ENCODE data around the gene LRRC75A.
A peak's percentile ranks its signal among the peaks of the same experiment; 100 is the strongest.
"Not testable (repeated sequence)": the region's sequence is repeated elsewhere in the genome, so short reads cannot be mapped to it uniquely, and the experiment has no call there.

Gene LRRC75A

GRCh38 chr17:16415031-16415924 lies 76.7 kb downstream of the LRRC75A start, which contains the start of gene TRPV2:
TSS of gene TRPV2 (plus strand) at chr17:16415571. CDS start at chr17:16417669, 2,098 bp downstream.
- no peak within 1 kb of the TSS for H3K27ac ChIP-seq
- TF ChIP-seq ZFX (IDR thresholded peaks at IDR 0.05; ENCODE audit: borderline replicate concordance) = no peak
- TF ChIP-seq, protein P1, sequence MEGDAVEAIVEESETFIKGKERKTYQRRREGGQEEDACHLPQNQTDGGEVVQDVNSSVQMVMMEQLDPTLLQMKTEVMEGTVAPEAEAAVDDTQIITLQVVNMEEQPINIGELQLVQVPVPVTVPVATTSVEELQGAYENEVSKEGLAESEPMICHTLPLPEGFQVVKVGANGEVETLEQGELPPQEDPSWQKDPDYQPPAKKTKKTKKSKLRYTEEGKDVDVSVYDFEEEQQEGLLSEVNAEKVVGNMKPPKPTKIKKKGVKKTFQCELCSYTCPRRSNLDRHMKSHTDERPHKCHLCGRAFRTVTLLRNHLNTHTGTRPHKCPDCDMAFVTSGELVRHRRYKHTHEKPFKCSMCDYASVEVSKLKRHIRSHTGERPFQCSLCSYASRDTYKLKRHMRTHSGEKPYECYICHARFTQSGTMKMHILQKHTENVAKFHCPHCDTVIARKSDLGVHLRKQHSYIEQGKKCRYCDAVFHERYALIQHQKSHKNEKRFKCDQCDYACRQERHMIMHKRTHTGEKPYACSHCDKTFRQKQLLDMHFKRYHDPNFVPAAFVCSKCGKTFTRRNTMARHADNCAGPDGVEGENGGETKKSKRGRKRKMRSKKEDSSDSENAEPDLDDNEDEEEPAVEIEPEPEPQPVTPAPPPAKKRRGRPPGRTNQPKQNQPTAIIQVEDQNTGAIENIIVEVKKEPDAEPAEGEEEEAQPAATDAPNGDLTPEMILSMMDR (IDR thresholded peaks at IDR 0.05) = peak; percentile 49

DNA sequence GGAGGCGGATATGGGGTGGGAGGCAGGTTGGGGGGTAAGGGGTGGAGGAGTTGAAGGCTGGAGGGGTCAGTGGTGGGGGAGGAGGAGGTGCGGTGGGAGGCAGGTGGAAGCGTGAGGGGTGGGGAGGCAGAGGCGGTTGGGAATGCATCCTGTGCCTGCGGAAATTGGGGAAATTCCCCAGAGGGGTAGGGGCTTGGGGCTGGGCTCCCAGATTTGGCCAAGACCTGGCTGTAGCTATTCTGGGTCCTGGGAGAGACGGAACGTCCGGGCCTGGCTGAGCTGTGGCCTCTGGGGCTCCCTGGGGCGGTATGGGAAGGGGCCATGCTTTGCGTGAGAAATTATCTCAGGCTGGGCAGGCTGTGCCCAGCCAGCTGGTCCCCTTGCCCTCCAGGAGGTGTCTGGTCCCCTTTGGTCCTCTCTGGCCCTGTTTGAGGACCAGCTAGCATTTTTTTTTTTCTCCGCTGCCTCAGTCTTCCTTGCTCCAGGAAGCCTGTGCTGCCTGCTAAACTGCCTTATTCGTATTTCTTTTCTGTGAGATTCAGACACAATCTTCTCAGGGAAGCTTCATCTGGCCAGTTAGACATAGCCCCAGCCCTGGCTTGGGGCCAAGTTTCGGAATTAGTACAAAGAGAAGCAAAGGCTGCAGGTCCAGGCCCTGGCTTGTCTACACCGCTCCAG lies 83.9 kb downstream of the LRRC75A start:
- H3K27ac ChIP-seq = no peak overlapping the region
- TF ChIP-seq, protein P1 (IDR thresholded peaks at IDR 0.05) = no peak
- no peak for TF ChIP-seq ZFX (IDR thresholded peaks at IDR 0.05; ENCODE audit: borderline replicate concordance)

DNA sequence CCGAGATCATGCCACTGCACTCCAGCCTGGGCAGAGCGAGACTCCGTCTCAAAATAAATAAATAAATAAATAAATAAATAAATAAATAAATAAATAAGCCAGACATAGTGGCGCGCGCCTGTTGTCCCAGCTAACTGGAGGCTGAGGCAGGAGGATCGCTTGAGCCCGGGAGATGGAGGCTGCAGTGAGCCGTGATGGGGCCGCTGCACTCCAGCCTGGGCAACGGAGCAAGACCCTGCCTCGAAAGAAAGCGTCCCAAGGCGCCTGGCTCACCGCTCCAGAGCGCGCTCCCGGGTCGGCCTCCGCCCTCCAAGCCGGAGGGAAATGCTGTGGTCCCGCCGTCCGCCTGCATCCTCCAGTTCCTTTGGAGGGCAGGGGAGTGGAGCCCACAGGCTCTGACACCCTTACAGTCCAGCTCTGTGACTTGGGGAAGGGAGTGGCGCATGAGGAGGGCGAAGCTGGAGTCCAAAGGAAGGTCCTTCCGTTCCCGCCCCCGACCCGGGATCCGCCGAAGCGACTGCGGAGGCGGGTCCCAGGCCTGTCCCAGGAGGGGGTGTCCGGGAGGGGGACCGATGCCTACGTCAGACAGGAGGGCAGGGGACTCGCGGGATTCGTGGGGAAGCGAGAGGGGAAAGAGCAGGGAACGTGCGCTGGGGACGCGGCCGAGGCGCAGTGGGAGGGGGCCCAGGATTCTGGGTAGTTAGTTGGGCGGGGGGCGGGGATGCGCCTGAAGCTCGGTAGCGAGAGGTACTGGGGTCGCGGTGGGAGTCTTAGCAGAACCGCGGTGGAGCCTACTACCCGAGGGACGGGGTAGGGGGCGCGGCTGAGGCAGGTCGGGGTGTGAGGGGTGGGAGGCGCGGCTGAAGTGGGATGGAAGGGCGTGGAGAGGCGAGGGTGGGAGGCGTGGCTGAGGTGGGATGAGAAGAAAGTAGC lies 85.0 kb downstream of the LRRC75A start:
- 0 out of 2 replicates have a peak overlapping the region, but pooled peaks have one; percentile 25 for H3K27ac ChIP-seq

GRCh38 chr17:16403847-16404246 lies 88.1 kb downstream of the LRRC75A start:
- not testable (repeated sequence) for H3K27ac ChIP-seq

More for the DNA sequence above, 85.0 kb downstream of the LRRC75A start:
- TF ChIP-seq ZFX (IDR thresholded peaks at IDR 0.05; ENCODE audit: borderline replicate concordance) = no peak
- TF ChIP-seq, protein P1 (IDR thresholded peaks at IDR 0.05) = no peak

GRCh38 chr17:16398270-16399267 lies 93.4 kb downstream of the LRRC75A start:
- TF ChIP-seq, protein P1 (IDR thresholded peaks at IDR 0.05) = no peak
- TF ChIP-seq ZFX (IDR thresholded peaks at IDR 0.05; ENCODE audit: borderline replicate concordance) = no peak
- H3K27ac ChIP-seq = no peak overlapping the region

- H3K27ac ChIP-seq = not testable (repeated sequence)
These were observed 95.3 kb downstream of the LRRC75A start for GRCh38 chr17:16396693-16397092.

DNA sequence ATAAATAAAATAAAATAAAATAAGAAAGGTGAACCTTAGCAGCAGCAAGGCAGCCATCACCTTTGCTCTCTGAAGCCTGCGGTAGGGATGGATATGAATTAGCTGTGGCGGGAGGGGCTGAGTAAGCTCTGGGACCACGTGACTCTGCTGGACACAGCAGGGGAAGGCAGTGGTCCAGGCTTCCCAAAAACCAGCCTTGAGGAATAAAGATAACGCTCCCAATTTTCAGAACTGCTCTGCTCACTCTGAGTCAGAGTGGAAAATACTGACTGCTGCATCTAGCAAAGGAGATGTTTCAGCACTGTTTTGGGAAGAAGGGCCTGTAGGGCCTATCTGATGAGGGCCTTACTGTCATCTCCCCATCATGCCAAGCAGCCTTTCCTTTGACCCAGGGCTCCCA lies 96.1 kb downstream of the LRRC75A start:
- H3K27ac ChIP-seq = not testable (repeated sequence)

DNA sequence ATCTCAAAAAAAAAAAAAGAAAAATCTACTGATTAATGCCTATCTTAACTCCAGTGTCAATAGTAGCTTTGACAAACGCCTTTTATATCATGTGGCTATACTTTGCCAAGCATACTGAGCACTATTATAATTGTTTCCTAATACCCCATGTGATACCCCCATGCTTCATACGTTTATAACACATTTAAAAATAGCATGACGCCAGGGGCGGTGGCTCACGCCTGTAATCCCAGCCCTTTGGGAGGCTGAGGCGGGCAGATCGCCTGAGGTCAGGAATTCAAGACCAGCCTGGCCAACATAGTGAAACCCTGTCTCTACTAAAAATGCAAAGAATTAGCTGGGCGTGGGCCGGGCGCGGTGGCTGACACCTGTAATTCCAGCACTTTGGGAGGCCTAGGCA lies 99.5 kb downstream of the LRRC75A start:
- H3K27ac ChIP-seq = not testable (repeated sequence)
